Activated CD4-positive, alpha-beta memory T cell treated with anti-CD3 and anti-CD28 coated beads, Interleukin-2, amount 10 ng/mL, durations not matched to agents 7 days and 5 days (primary cell): Measurements from ENCODE around the gene CORO2A. TPM values are rescaled to one million over a fixed set of nuclear protein-coding genes. Genes with fewer than 3 reads are reported as not detected.

ENCODE experiments used
- CTCF ChIA-PET: fragments of 350-600 bp; sonication (Branson Sonifier 250); formaldehyde crosslinking; loops from one replicate; lab custom pipeline; 2021; ENCODE audit warnings: antibody characterized with exemption, inconsistent platforms; lab: Charles Lee
- POLR2A ChIA-PET: fragments of 350-600 bp; sonication (Branson Sonifier 250); formaldehyde crosslinking; loops from one replicate; lab custom pipeline; 2021; ENCODE audit warnings: antibody characterized with exemption; lab: Charles Lee
- DNase-seq: peaks from one replicate; pipeline ENCODE4 v3.0.0-alpha.2; 2020
- H3K27ac Mint-ChIP-seq: one replicate; pipeline ENCODE4 v1.8.0; 2021; ENCODE audit warnings: mild to moderate bottlenecking, mixed read lengths
- H3K27me3 Mint-ChIP-seq: one replicate; pipeline ENCODE4 v1.8.0; 2021; ENCODE audit warnings: mixed read lengths
- H3K36me3 Mint-ChIP-seq: one replicate; pipeline ENCODE4 v1.8.0; 2021; ENCODE audit warnings: low read depth, mixed read lengths
- H3K4me1 Mint-ChIP-seq: one replicate; pipeline ENCODE4 v1.8.0; 2021; ENCODE audit warnings: mixed read lengths
- H3K4me3 Mint-ChIP-seq: one replicate; pipeline ENCODE4 v1.8.0; 2021; ENCODE audit warnings: mild to moderate bottlenecking, mixed read lengths
- H3K9me3 Mint-ChIP-seq: one replicate; pipeline ENCODE4 v1.8.0; 2021; ENCODE audit warnings: mixed read lengths
- total RNA-seq, 2 experiments: library from RNA; stranded (reverse); gene quantifications; one replicate each; pipeline ENCODE4 v1.2.3, GENCODE V29; 2021

CORO2A gene
- total RNA-seq, 2 experiments from 2014 or later, result 7.8 to 8.2 TPM

- Mint-ChIP-seq H3K9me3 (no peaks in the 10 kb centered on the region), H3K4me1 (no peaks in the 10 kb centered on the region), H3K27ac (no peak overlapping the region), H3K27me3 (no peaks in the 10 kb centered on the region), H3K36me3 (peaks cover 26% of the 10 kb centered on the region), H3K4me3 (no peak overlapping the region)
- CTCF ChIA-PET, result no interaction called here
- POLR2A ChIA-PET, result interaction anchor here (2.2 kb wide), 1 partner anchor 27 kb away, joined by 7 read pairs; the partner anchor contains the start of gene TBC1D2
- DNase-seq, result no peak
These were observed 36.6 kb upstream of the CORO2A start for GRCh38 chr9:98229090-98229395.

GRCh38 chr9:98228392-98229089, 36.1 kb upstream of the CORO2A start:
- no peak overlapping the region for H3K4me3 Mint-ChIP-seq
- H3K27ac Mint-ChIP-seq, result no peak overlapping the region
- no peak for DNase-seq
- H3K4me1 Mint-ChIP-seq, result peaks cover under 1% of the 10 kb centered on the region
- POLR2A ChIA-PET, result interaction anchor here (2.2 kb wide), 1 partner anchor 27 kb away, joined by 7 read pairs; the partner anchor contains the start of gene TBC1D2
- no peaks in the 10 kb centered on the region for H3K27me3 Mint-ChIP-seq
- H3K36me3 Mint-ChIP-seq, result peaks cover 25% of the 10 kb centered on the region
- no peaks in the 10 kb centered on the region for H3K9me3 Mint-ChIP-seq
- CTCF ChIA-PET, result no interaction called here

GRCh38 chr9:98227883-98228282, 35.4 kb upstream of the CORO2A start:
- no peak for DNase-seq
- POLR2A ChIA-PET, result no interaction called here
- CTCF ChIA-PET, result no interaction called here
- no peaks in the 10 kb centered on the region for H3K9me3 Mint-ChIP-seq
- no peaks in the 10 kb centered on the region for H3K27me3 Mint-ChIP-seq
- H3K27ac Mint-ChIP-seq, result no peak overlapping the region
- H3K4me3 Mint-ChIP-seq, result no peak overlapping the region
- peaks cover 28% of the 10 kb centered on the region for H3K36me3 Mint-ChIP-seq
- H3K4me1 Mint-ChIP-seq, result peaks cover 7% of the 10 kb centered on the region

GRCh38 chr9:98226957-98227356, 34.5 kb upstream of the CORO2A start:
- peaks cover 9% of the 10 kb centered on the region for H3K4me1 Mint-ChIP-seq
- H3K36me3 Mint-ChIP-seq, result peaks cover 32% of the 10 kb centered on the region
- no peak overlapping the region for H3K27ac Mint-ChIP-seq
- no peak for DNase-seq
- ChIA-PET POLR2A (interaction anchor here (1.0 kb wide), 1 partner anchor 28 kb away, joined by 3 read pairs; the partner anchor contains the start of gene TBC1D2), CTCF (no interaction called here)
- no peaks in the 10 kb centered on the region for H3K9me3 Mint-ChIP-seq
- no peaks in the 10 kb centered on the region for H3K27me3 Mint-ChIP-seq
- H3K4me3 Mint-ChIP-seq, result no peak overlapping the region

GRCh38 chr9:98226516-98226915, 34.1 kb upstream of the CORO2A start:
- Mint-ChIP-seq H3K27ac (no peak overlapping the region), H3K9me3 (no peaks in the 10 kb centered on the region), H3K36me3 (peaks cover 33% of the 10 kb centered on the region), H3K4me3 (no peak overlapping the region), H3K4me1 (peaks cover 9% of the 10 kb centered on the region), H3K27me3 (no peaks in the 10 kb centered on the region)
- DNase-seq, result no peak
- CTCF ChIA-PET, result no interaction called here
- POLR2A ChIA-PET, result interaction anchor here (1.0 kb wide), 1 partner anchor 29 kb away, joined by 3 read pairs; the partner anchor contains the start of gene TBC1D2

- peaks cover 9% of the 10 kb centered on the region for H3K4me1 Mint-ChIP-seq
- no peak for DNase-seq
- H3K36me3 Mint-ChIP-seq, result peaks cover 26% of the 10 kb centered on the region
- H3K27ac Mint-ChIP-seq, result no peak overlapping the region
- ChIA-PET POLR2A (no interaction called here), CTCF (interaction anchor here (1.0 kb wide), 1 partner anchor 17 kb away, joined by 3 read pairs; no protein-coding TSS in a partner anchor)
- H3K9me3 Mint-ChIP-seq, result no peaks in the 10 kb centered on the region
- H3K27me3 Mint-ChIP-seq, result no peaks in the 10 kb centered on the region
- H3K4me3 Mint-ChIP-seq, result no peak overlapping the region
These were observed 32.6 kb upstream of the CORO2A start for GRCh38 chr9:98225015-98225442.

GRCh38 chr9:98222885-98223691, 30.7 kb upstream of the CORO2A start:
- DNase-seq, result no peak
- Mint-ChIP-seq H3K4me3 (no peak overlapping the region), H3K9me3 (no peaks in the 10 kb centered on the region), H3K4me1 (peaks cover 9% of the 10 kb centered on the region), H3K27ac (no peak overlapping the region), H3K27me3 (no peaks in the 10 kb centered on the region), H3K36me3 (peaks cover 23% of the 10 kb centered on the region)
- ChIA-PET CTCF (no interaction called here), POLR2A (no interaction called here)

GRCh38 chr9:98220911-98221310, 28.5 kb upstream of the CORO2A start:
- POLR2A ChIA-PET, result interaction anchor here (1.1 kb wide), 1 partner anchor 15 kb away, joined by 3 read pairs; no protein-coding TSS in a partner anchor
- no peaks in the 10 kb centered on the region for H3K9me3 Mint-ChIP-seq
- no peaks in the 10 kb centered on the region for H3K27me3 Mint-ChIP-seq
- no peak overlapping the region for H3K4me3 Mint-ChIP-seq
- no peak for DNase-seq
- H3K36me3 Mint-ChIP-seq, result peaks cover 21% of the 10 kb centered on the region
- CTCF ChIA-PET, result interaction anchor here (0.6 to 1.3 kb wide), 3 partner anchors 36 to 289 kb away, joined by 3 to 4 read pairs (median 3); partner anchors contain the start of gene TRIM14
- no peak overlapping the region for H3K27ac Mint-ChIP-seq
- H3K4me1 Mint-ChIP-seq, result peaks cover 9% of the 10 kb centered on the region

GRCh38 chr9:98219794-98220370, 27.4 kb upstream of the CORO2A start:
- ChIA-PET CTCF (no interaction called here), POLR2A (no interaction called here)
- H3K27me3 Mint-ChIP-seq, result no peaks in the 10 kb centered on the region

GRCh38 chr9:98219364-98219716, 26.9 kb upstream of the CORO2A start:
- Mint-ChIP-seq H3K36me3 (peaks cover 21% of the 10 kb centered on the region), H3K4me1 (peaks cover 9% of the 10 kb centered on the region), H3K27ac (no peak overlapping the region), H3K4me3 (no peak overlapping the region), H3K27me3 (no peaks in the 10 kb centered on the region), H3K9me3 (no peaks in the 10 kb centered on the region)
- POLR2A ChIA-PET, result no interaction called here
- CTCF ChIA-PET, result no interaction called here
- DNase-seq, result no peak

More at GRCh38 chr9:98219794-98220370, 27.4 kb upstream of the CORO2A start:
- no peak for DNase-seq
- no peak overlapping the region for H3K4me3 Mint-ChIP-seq
- no peak overlapping the region for H3K27ac Mint-ChIP-seq
- no peaks in the 10 kb centered on the region for H3K9me3 Mint-ChIP-seq
- peaks cover 9% of the 10 kb centered on the region for H3K4me1 Mint-ChIP-seq
- H3K36me3 Mint-ChIP-seq, result peaks cover 21% of the 10 kb centered on the region

GRCh38 chr9:98218562-98219363, 26.3 kb upstream of the CORO2A start:
- CTCF ChIA-PET, result no interaction called here
- peaks cover 21% of the 10 kb centered on the region for H3K36me3 Mint-ChIP-seq
- POLR2A ChIA-PET, result no interaction called here
- peaks cover 9% of the 10 kb centered on the region for H3K4me1 Mint-ChIP-seq
- DNase-seq, result no peak
- no peaks in the 10 kb centered on the region for H3K9me3 Mint-ChIP-seq
- H3K27ac Mint-ChIP-seq, result no peak overlapping the region
- no peaks in the 10 kb centered on the region for H3K27me3 Mint-ChIP-seq
- H3K4me3 Mint-ChIP-seq, result no peak overlapping the region

- H3K4me3 Mint-ChIP-seq, result no peak overlapping the region
- no peak overlapping the region for H3K27ac Mint-ChIP-seq
- peaks cover 16% of the 10 kb centered on the region for H3K36me3 Mint-ChIP-seq
- H3K9me3 Mint-ChIP-seq, result no peaks in the 10 kb centered on the region
- no peaks in the 10 kb centered on the region for H3K27me3 Mint-ChIP-seq
- CTCF ChIA-PET, result interaction anchor here (1.1 kb wide), 1 partner anchor 93 kb away, joined by 3 read pairs; no protein-coding TSS in a partner anchor
- H3K4me1 Mint-ChIP-seq, result peaks cover 6% of the 10 kb centered on the region
- POLR2A ChIA-PET, result no interaction called here
- DNase-seq, result no peak
These were observed 24.8 kb upstream of the CORO2A start for GRCh38 chr9:98217255-98217654.
